GM23338 (cell line): Measurements from ENCODE around the gene KRT79. TPM values are rescaled to one million over a fixed set of nuclear protein-coding genes. Genes with fewer than 3 reads are reported as not detected.

ENCODE experiments used
- ATAC-seq: fragments of 200-7000 bp; cut with Tn5 transposase; 3 replicates; pipeline ENCODE4 v1.9.1; 2020
- DNase-seq: peaks from one replicate; pipeline ENCODE4 v3.0.0-alpha.2; 2015; ENCODE audit warnings: low spot score
- H2AFZ ChIP-seq: fragments of 200-600 bp; sonication (generic); 2 replicates; pipeline ENCODE4 v1.8.0; 2016; ENCODE audit warnings: antibody characterized with exemption, mild to moderate bottlenecking, moderate library complexity
- H3F3A ChIP-seq: fragments of 200-600 bp; sonication (generic); replicated peaks from 2 replicates; pipeline ENCODE4 v1.8.0; 2017; ENCODE audit warnings: antibody characterized with exemption, mixed run types, low read depth
- H3K27ac ChIP-seq: fragments of 200-600 bp; sonication (generic); 2 replicates; pipeline ENCODE4 v1.6.1; 2016; ENCODE audit warnings: low read depth
- H3K27me3 ChIP-seq: fragments of 200-600 bp; sonication (generic); 2 replicates; pipeline ENCODE4 v1.8.0; 2016; ENCODE audit warnings: mild to moderate bottlenecking, mixed run types, moderate library complexity; ENCODE audit not compliant: insufficient read depth
- H3K36me3 ChIP-seq: fragments of 200-600 bp; sonication (generic); 2 replicates; pipeline ENCODE4 v1.8.0; 2016; ENCODE audit warnings: mild to moderate bottlenecking; ENCODE audit not compliant: insufficient read depth
- H3K4me1 ChIP-seq: fragments of 200-600 bp; sonication (generic); 2 replicates; pipeline ENCODE4 v1.8.0; 2016; ENCODE audit warnings: mild to moderate bottlenecking, moderate library complexity; ENCODE audit not compliant: insufficient read depth
- H3K4me2 ChIP-seq: fragments of 200-600 bp; sonication (generic); 2 replicates; pipeline ENCODE4 v1.7.1; 2017; ENCODE audit warnings: mixed run types
- H3K4me3 ChIP-seq: fragments of 200-600 bp; sonication (generic); 2 replicates; pipeline ENCODE4 v1.6.1; 2016; ENCODE audit warnings: mixed run types
- H3K79me2 ChIP-seq: fragments of 200-600 bp; sonication (generic); replicated peaks from 2 replicates; pipeline ENCODE4 v1.8.0; 2017; ENCODE audit warnings: mild to moderate bottlenecking; ENCODE audit not compliant: insufficient read depth
- H3K9me2 ChIP-seq: fragments of 200-600 bp; sonication (generic); 2 replicates; pipeline ENCODE4 v1.8.0; 2017; ENCODE audit not compliant: insufficient read depth
- H4K20me1 ChIP-seq: fragments of 200-600 bp; sonication (generic); replicated peaks from 2 replicates; pipeline ENCODE4 v1.8.0; 2017; ENCODE audit warnings: mild to moderate bottlenecking; ENCODE audit not compliant: insufficient read depth
- H3K27ac Mint-ChIP-seq: 2 replicates; pipeline ENCODE4 v1.8.0; 2020; ENCODE audit warnings: inconsistent platforms, mild to moderate bottlenecking, moderate library complexity, mixed read lengths
- H3K27me3 Mint-ChIP-seq: 3 replicates; pipeline ENCODE4 v1.8.0; 2022; ENCODE audit warnings: low read depth, mild to moderate bottlenecking, moderate library complexity, mixed read lengths, inconsistent platforms; ENCODE audit not compliant: insufficient read depth, poor library complexity
- H3K36me3 Mint-ChIP-seq: 3 replicates; pipeline ENCODE4 v1.8.0; 2021; ENCODE audit warnings: low read depth, mild to moderate bottlenecking, inconsistent platforms, moderate library complexity, mixed read lengths
- H3K4me1 Mint-ChIP-seq: 3 replicates; pipeline ENCODE4 v1.8.0; 2020; ENCODE audit warnings: mild to moderate bottlenecking, inconsistent platforms, mixed read lengths
- H3K4me3 Mint-ChIP-seq: 3 replicates; pipeline ENCODE4 v1.8.0; 2021; ENCODE audit warnings: moderate library complexity, mild to moderate bottlenecking, inconsistent platforms, mixed read lengths
- H3K9me3 Mint-ChIP-seq: 3 replicates; pipeline ENCODE4 v1.8.0; 2020; ENCODE audit warnings: moderate library complexity, mild to moderate bottlenecking, inconsistent platforms, mixed read lengths
- CREB1 ChIP-seq: fragments of 250-450 bp; sonication (Bioruptor Pico); IDR thresholded peaks from 2 replicates; pipeline ENCODE4 v1.5.0; 2020; ENCODE audit warnings: low read depth, mild to moderate bottlenecking, moderate library complexity
- CTCF ChIP-seq, 2 experiments: fragments of 200-600 bp in 1 of 2; sonication (generic) in 1 of 2; conservative IDR thresholded peaks; 2 replicates each; pipeline versions ENCODE4 v1.5.1 to v1.6.1; 2016 to 2017; ENCODE audit warnings: antibody characterized with exemption in 2 of 2, low read depth in 2 of 2, mild to moderate bottlenecking in 2 of 2, moderate library complexity in 1 of 2
- ETS1 ChIP-seq: IDR thresholded peaks from 2 replicates; pipeline ENCODE4 v1.6.1; 2016; ENCODE audit warnings: antibody characterized with exemption
- EZH2 ChIP-seq: fragments of 200-600 bp; sonication (generic); IDR thresholded peaks from one replicate; pipeline ENCODE4 v1.8.0; 2017; ENCODE audit warnings: antibody characterized with exemption, mild to moderate bottlenecking, low read depth; ENCODE audit not compliant: unreplicated experiment
- EZH2phosphoT487 ChIP-seq: fragments of 200-600 bp; sonication (generic); IDR thresholded peaks from one replicate; pipeline ENCODE4 v1.8.1; 2018; ENCODE audit warnings: antibody characterized with exemption; ENCODE audit not compliant: unreplicated experiment
- JUNB ChIP-seq: IDR thresholded peaks from one replicate; pipeline ENCODE4 v1.6.1; 2016; ENCODE audit warnings: antibody characterized with exemption; ENCODE audit not compliant: unreplicated experiment
- NANOG ChIP-seq: IDR thresholded peaks from 2 replicates; pipeline ENCODE4 v1.6.1; 2016; ENCODE audit warnings: antibody characterized with exemption, borderline replicate concordance
- POLR2AphosphoS5 ChIP-seq: IDR thresholded peaks from 2 replicates; pipeline ENCODE4 v1.6.1; 2016; ENCODE audit warnings: antibody characterized with exemption, low read depth
- REST ChIP-seq: IDR thresholded peaks from one replicate; pipeline ENCODE4 v1.6.1; 2018; ENCODE audit warnings: antibody characterized with exemption; ENCODE audit not compliant: unreplicated experiment
- STAT1 ChIP-seq: IDR thresholded peaks from one replicate; pipeline ENCODE4 v1.6.1; 2016; ENCODE audit warnings: antibody characterized with exemption; ENCODE audit not compliant: unreplicated experiment
- ZNF114 ChIP-seq: fragments of 250-450 bp; sonication (Bioruptor Pico); IDR thresholded peaks from 2 replicates; pipeline ENCODE4 v1.5.0; 2020; ENCODE audit warnings: mild to moderate bottlenecking, moderate library complexity
- ZNF331 ChIP-seq: fragments of 250-450 bp; sonication (Bioruptor Pico); IDR thresholded peaks from 2 replicates; pipeline ENCODE4 v1.5.0; 2020; ENCODE audit warnings: low read depth, mild to moderate bottlenecking, moderate library complexity
- ZNF462 ChIP-seq: fragments of 250-450 bp; sonication (Bioruptor Pico); IDR thresholded peaks from 2 replicates; pipeline ENCODE4 v1.5.0; 2020; ENCODE audit warnings: mild to moderate bottlenecking, moderate library complexity
- polyA plus RNA-seq: library from polyadenylated mRNA; unstranded; fragments of >200 nt; fragmentation: Nextera tagmentation; extraction: Ambion mirVana; gene quantifications from 2 replicates; pipeline ENCODE4 v1.2.1, GENCODE V29; 2016
- total RNA-seq: library from RNA; depleted of rRNA; stranded (reverse); fragments of >200 nt; shearing (Covaris generic); gene quantifications from 2 replicates; pipeline ENCODE4 v1.2.3, GENCODE V29; 2014

KRT79 gene
- total and polyA plus RNA-seq, 2 experiments from 2014 or later = 0.21 TPM; not detected in 1

GRCh38 chr12:52796839-52797528 lies 37.1 kb downstream of the KRT79 start:
- H2AFZ ChIP-seq = no peak overlapping the region
- Mint-ChIP-seq H3K9me3 (no peaks in the 10 kb centered on the region), H3K36me3 (no peaks in the 10 kb centered on the region), H3K27ac (no peak overlapping the region), H3K4me3 (no peak overlapping the region), H3K27me3 (peaks cover 11% of the 10 kb centered on the region), H3K4me1 (peaks cover 23% of the 10 kb centered on the region)
- no peak overlapping the region for H3K27ac ChIP-seq
- H3K36me3 ChIP-seq = no peaks in the 10 kb centered on the region
- H3K4me3 ChIP-seq = no peak overlapping the region
- no peaks in the 10 kb centered on the region for H3K79me2 ChIP-seq
- DNase-seq (no peak), ATAC-seq (no peak)
- no peak overlapping the region for H3K4me2 ChIP-seq
- H4K20me1 ChIP-seq = no peaks in the 10 kb centered on the region
- H3K4me1 ChIP-seq = peaks cover 25% of the 10 kb centered on the region
- no peaks in the 10 kb centered on the region for H3K27me3 ChIP-seq
- no peaks in the 10 kb centered on the region for H3F3A ChIP-seq
- no peak for TF ChIP-seq ZNF114 (CRISPR knock-in tag)
- TF ChIP-seq ETS1 = no peak
- TF ChIP-seq CTCF (conservative IDR thresholded peaks at IDR 0.05; ENCODE audit: low read depth in 2 of 2) = no peak
- no peak for TF ChIP-seq REST
- no peak for TF ChIP-seq EZH2
- no peak for TF ChIP-seq STAT1
- no peak for TF ChIP-seq POLR2AphosphoS5
- no peak for TF ChIP-seq ZNF462 (CRISPR knock-in tag)
- no peak for TF ChIP-seq CREB1 (CRISPR knock-in tag)
- no peak for TF ChIP-seq JUNB
- TF ChIP-seq NANOG = no peak
- TF ChIP-seq ZNF331 (CRISPR knock-in tag) = no peak
- TF ChIP-seq EZH2phosphoT487 = no peak
- H3K9me2 ChIP-seq = peaks cover 7% of the 10 kb centered on the region
